Liver (tissue), 9 donors: ENCODE results near the gene PLA2G4B. TPM values are rescaled to one million over a fixed set of nuclear protein-coding genes. Genes with fewer than 3 reads are reported as not detected.

Experiments used
- DNase-seq: peaks from one replicate; pipeline ENCODE4 v3.0.0-alpha.2; 2017; ENCODE audit warnings: low spot score
- H3K27ac ChIP-seq, 2 donors: one replicate each; pipeline ENCODE4 v1.7.0; 2013; ENCODE audit warnings: inconsistent platforms in 2 of 2, low read length in 2 of 2, control low read depth in 1 of 2, low read depth in 1 of 2, mild to moderate bottlenecking in 1 of 2
- H3K27me3 ChIP-seq, 4 donors: one replicate each; pipeline versions ENCODE4 v1.6.1 to v1.7.0; 2013; ENCODE audit warnings: low read length in 3 of 4, inconsistent platforms in 1 of 4, mild to moderate bottlenecking in 1 of 4, moderate library complexity in 1 of 4; ENCODE audit not compliant: control insufficient read depth in 4 of 4, insufficient read depth in 4 of 4
- H3K36me3 ChIP-seq, 4 donors: one replicate each; pipeline versions ENCODE4 v1.6.1 to v1.7.0; 2013; ENCODE audit warnings: low read length in 3 of 4, mild to moderate bottlenecking in 3 of 4, low read depth in 1 of 4, moderate library complexity in 1 of 4; ENCODE audit not compliant: control insufficient read depth in 4 of 4, insufficient read depth in 3 of 4
- H3K4me1 ChIP-seq, 4 donors: one replicate each; pipeline versions ENCODE4 v1.6.1 to v1.7.0; 2013; ENCODE audit warnings: low read length in 3 of 4, mild to moderate bottlenecking in 3 of 4, moderate library complexity in 1 of 4; ENCODE audit not compliant: control insufficient read depth in 4 of 4, insufficient read depth in 4 of 4
- H3K4me3 ChIP-seq, 3 donors: one replicate each; pipeline versions ENCODE4 v1.6.1 to v1.7.0; 2013; ENCODE audit warnings: low read length in 3 of 3, control low read depth in 1 of 3, low read depth in 1 of 3, mild to moderate bottlenecking in 1 of 3
- H3K9ac ChIP-seq, 2 donors: one replicate each; pipeline ENCODE4 v1.7.0; 2013; ENCODE audit warnings: low read length in 2 of 2, mild to moderate bottlenecking in 2 of 2, moderate library complexity in 2 of 2, control low read depth in 1 of 2, low read depth in 1 of 2
- H3K9me3 ChIP-seq, 4 donors: one replicate each; pipeline versions ENCODE4 v1.6.1 to v1.7.0; 2013; ENCODE audit warnings: low read length in 3 of 4; ENCODE audit not compliant: control insufficient read depth in 4 of 4
- EGR1 ChIP-seq, 2 donors: IDR thresholded peaks; 2 replicates each; pipeline ENCODE4 v1.6.1; 2016 to 2018; ENCODE audit warnings: antibody characterized with exemption in 2 of 2, low read depth in 2 of 2
- FOXA1 ChIP-seq: IDR thresholded peaks from 2 replicates; pipeline ENCODE4 v1.6.1; 2016; ENCODE audit warnings: antibody characterized with exemption
- FOXA2 ChIP-seq: IDR thresholded peaks from 2 replicates; pipeline ENCODE4 v1.6.1; 2016; ENCODE audit warnings: antibody characterized with exemption
- GABPA ChIP-seq, 2 donors: IDR thresholded peaks in 1 of 2; conservative IDR thresholded peaks in 1 of 2; 2 replicates each; pipeline ENCODE4 v1.6.1; 2016; ENCODE audit warnings: antibody characterized with exemption in 2 of 2, mild to moderate bottlenecking in 1 of 2, moderate library complexity in 1 of 2
- HNF4A ChIP-seq, 2 donors: conservative IDR thresholded peaks; 2 replicates each; pipeline ENCODE4 v1.6.1; 2016; ENCODE audit warnings: antibody characterized with exemption in 2 of 2, mild to moderate bottlenecking in 2 of 2
- HNF4G ChIP-seq: IDR thresholded peaks from 2 replicates; pipeline ENCODE4 v1.6.1; 2016; ENCODE audit warnings: antibody characterized with exemption
- NR2F2 ChIP-seq: IDR thresholded peaks from 2 replicates; pipeline ENCODE4 v1.6.1; 2016; ENCODE audit warnings: antibody characterized with exemption
- RAD21 ChIP-seq, 2 donors: IDR thresholded peaks; 2 replicates each; pipeline ENCODE4 v1.6.1; 2016; ENCODE audit warnings: antibody characterized with exemption in 2 of 2, mild to moderate bottlenecking in 2 of 2
- RXRA ChIP-seq, 2 donors: IDR thresholded peaks; 2 replicates each; pipeline ENCODE4 v1.6.1; 2017 to 2018; ENCODE audit warnings: antibody characterized with exemption in 2 of 2, mild to moderate bottlenecking in 1 of 2
- SP1 ChIP-seq: IDR thresholded peaks from 2 replicates; pipeline ENCODE4 v1.6.1; 2018; ENCODE audit warnings: antibody characterized with exemption, mild to moderate bottlenecking
- TAF1 ChIP-seq: conservative IDR thresholded peaks from 2 replicates; pipeline ENCODE4 v1.6.1; 2016; ENCODE audit warnings: antibody characterized with exemption, mild to moderate bottlenecking
- YY1 ChIP-seq: IDR thresholded peaks from 2 replicates; pipeline ENCODE4 v1.6.1; 2016; ENCODE audit warnings: antibody characterized with exemption, mild to moderate bottlenecking
- WGBS: extraction: QIAGEN DNeasy Blood & Tissue Kit; methylation state at CpG from one replicate; pipeline ENCODE4 v1.1.7; 2013; 5-methylcytosine and 5-hydroxymethylcytosine counted together
- polyA plus RNA-seq, 2 donors: library from polyadenylated mRNA; stranded (reverse) in 1 of 2; unstranded in 1 of 2; fragments of 200-250 nt in 1 of 2; fragments of >200 nt in 1 of 2; fragmentation: Nextera tagmentation in 1 of 2; extraction: Ambion mirVana in 1 of 2; gene quantifications; one replicate each; pipeline versions ENCODE4 v1.2.1 to v1.2.3, GENCODE V29; 2013 to 2015
- total RNA-seq, 2 donors: library from RNA; depleted of rRNA; stranded (reverse); fragments of >200 nt; gene quantifications; one replicate each; pipeline ENCODE4 v1.2.3, GENCODE V29; 2014
- TF ChIP-seq, protein P1 (sequence below): IDR thresholded peaks from 2 replicates; pipeline ENCODE4 v1.6.1; 2016; ENCODE audit warnings: antibody characterized with exemption
- TF ChIP-seq, protein P2 (sequence below): IDR thresholded peaks from 2 replicates; pipeline ENCODE4 v1.6.1; 2016; ENCODE audit warnings: antibody characterized with exemption
- TF ChIP-seq, protein P3 (sequence below): IDR thresholded peaks from 2 replicates; pipeline ENCODE4 v1.6.1; 2016; ENCODE audit warnings: antibody characterized with exemption
- TF ChIP-seq, protein P4 (sequence below): fragments of 150-350 bp; IDR thresholded peaks from 2 replicates; pipeline ENCODE4 v1.5.1; 2017; ENCODE audit warnings: improper control_type of control experiment, low read depth, low read length; ENCODE audit not compliant: missing input control
- TF ChIP-seq, protein P5 (sequence below): IDR thresholded peaks from 2 replicates; pipeline ENCODE4 v1.6.1; 2016; ENCODE audit warnings: antibody characterized with exemption, mild to moderate bottlenecking
- donor health status: healthy.
- donor health status: healthy.
- donor health status: healthy.
- donor health status: healthy.
- donor health status: healthy.

PLA2G4B gene
- total and polyA plus RNA-seq, 4 donors = 0.33 to 3.6 (median 2.3) TPM

DNA sequence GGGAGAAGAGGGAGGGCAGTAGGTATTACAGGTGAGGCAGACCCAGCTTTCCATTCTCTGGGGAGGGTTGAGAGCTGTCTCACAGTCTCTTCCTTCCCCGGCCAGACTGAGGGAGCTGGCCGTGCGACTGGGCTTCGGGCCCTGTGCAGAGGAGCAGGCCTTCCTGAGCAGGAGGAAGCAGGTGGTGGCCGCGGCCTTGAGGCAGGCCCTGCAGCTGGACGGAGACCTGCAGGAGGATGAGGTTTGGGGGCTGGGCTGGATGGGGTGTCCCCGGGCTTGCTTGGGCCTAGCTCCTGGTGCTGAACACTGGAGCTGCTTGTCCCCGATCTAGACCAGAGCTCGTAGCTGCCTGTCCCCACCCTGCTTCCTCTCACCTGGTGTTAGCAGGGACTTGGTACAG lies 4.9 kb downstream of the PLA2G4B start:
- H3K9ac ChIP-seq = no peak overlapping the region
- H3K36me3 ChIP-seq = peaks cover 8 to 47% (median 28%) of the 10 kb centered on the region in 4 donors
- WGBS = 89% methylated on average over 10 of the region's 10 CpGs
- no peaks in the 10 kb centered on the region for H3K9me3 ChIP-seq
- H3K27ac ChIP-seq = no peak overlapping the region
- no peaks in the 10 kb centered on the region for H3K4me1 ChIP-seq
- no peak for DNase-seq
- TF ChIP-seq, protein P1, sequence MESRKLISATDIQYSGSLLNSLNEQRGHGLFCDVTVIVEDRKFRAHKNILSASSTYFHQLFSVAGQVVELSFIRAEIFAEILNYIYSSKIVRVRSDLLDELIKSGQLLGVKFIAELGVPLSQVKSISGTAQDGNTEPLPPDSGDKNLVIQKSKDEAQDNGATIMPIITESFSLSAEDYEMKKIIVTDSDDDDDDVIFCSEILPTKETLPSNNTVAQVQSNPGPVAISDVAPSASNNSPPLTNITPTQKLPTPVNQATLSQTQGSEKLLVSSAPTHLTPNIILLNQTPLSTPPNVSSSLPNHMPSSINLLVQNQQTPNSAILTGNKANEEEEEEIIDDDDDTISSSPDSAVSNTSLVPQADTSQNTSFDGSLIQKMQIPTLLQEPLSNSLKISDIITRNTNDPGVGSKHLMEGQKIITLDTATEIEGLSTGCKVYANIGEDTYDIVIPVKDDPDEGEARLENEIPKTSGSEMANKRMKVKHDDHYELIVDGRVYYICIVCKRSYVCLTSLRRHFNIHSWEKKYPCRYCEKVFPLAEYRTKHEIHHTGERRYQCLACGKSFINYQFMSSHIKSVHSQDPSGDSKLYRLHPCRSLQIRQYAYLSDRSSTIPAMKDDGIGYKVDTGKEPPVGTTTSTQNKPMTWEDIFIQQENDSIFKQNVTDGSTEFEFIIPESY = no peak
- TF ChIP-seq, protein P2, sequence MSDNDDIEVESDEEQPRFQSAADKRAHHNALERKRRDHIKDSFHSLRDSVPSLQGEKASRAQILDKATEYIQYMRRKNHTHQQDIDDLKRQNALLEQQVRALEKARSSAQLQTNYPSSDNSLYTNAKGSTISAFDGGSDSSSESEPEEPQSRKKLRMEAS = no peak
- no peak for TF ChIP-seq RXRA (IDR thresholded peaks at IDR 0.05)
- TF ChIP-seq, protein P3, sequence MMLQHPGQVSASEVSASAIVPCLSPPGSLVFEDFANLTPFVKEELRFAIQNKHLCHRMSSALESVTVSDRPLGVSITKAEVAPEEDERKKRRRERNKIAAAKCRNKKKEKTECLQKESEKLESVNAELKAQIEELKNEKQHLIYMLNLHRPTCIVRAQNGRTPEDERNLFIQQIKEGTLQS = no peak
- no peak for TF ChIP-seq HNF4A (conservative IDR thresholded peaks at IDR 0.05)
- no peak for TF ChIP-seq YY1
- TF ChIP-seq RAD21 (IDR thresholded peaks at IDR 0.05) = no peak
- TF ChIP-seq FOXA2 = no peak
- TF ChIP-seq NR2F2 = no peak
- TF ChIP-seq EGR1 (IDR thresholded peaks at IDR 0.05; ENCODE audit: low read depth in 2 of 2) = no peak
- TF ChIP-seq FOXA1 = no peak
- TF ChIP-seq HNF4G = no peak
- TF ChIP-seq, protein P4, sequence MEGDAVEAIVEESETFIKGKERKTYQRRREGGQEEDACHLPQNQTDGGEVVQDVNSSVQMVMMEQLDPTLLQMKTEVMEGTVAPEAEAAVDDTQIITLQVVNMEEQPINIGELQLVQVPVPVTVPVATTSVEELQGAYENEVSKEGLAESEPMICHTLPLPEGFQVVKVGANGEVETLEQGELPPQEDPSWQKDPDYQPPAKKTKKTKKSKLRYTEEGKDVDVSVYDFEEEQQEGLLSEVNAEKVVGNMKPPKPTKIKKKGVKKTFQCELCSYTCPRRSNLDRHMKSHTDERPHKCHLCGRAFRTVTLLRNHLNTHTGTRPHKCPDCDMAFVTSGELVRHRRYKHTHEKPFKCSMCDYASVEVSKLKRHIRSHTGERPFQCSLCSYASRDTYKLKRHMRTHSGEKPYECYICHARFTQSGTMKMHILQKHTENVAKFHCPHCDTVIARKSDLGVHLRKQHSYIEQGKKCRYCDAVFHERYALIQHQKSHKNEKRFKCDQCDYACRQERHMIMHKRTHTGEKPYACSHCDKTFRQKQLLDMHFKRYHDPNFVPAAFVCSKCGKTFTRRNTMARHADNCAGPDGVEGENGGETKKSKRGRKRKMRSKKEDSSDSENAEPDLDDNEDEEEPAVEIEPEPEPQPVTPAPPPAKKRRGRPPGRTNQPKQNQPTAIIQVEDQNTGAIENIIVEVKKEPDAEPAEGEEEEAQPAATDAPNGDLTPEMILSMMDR = no peak
- TF ChIP-seq GABPA (IDR thresholded peaks at IDR 0.05 in 1 of 2, conservative IDR thresholded peaks at IDR 0.05 in 1 of 2) = no peak
- TF ChIP-seq SP1 = no peak
- TF ChIP-seq TAF1 = no peak
- H3K27me3 ChIP-seq = no peaks in the 10 kb centered on the region
- H3K4me3 ChIP-seq = no peak overlapping the region

DNA sequence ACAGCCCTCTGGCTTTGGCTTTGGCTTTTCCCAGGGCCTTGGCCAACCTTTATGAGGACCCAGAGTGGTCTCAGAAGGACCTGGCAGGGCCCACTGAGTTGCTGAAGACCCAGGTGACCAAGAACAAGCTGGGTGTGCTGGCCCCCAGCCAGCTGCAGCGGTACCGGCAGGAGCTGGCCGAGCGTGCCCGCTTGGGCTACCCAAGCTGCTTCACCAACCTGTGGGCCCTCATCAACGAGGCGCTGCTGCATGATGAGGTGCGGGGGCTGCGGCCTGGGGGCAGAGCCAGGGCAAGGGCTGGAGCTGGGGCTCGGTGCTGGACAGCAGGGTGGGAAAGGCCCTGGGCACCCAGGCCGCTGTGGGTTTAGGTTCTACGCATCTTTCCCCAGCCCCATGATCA lies 6.2 kb downstream of the PLA2G4B start:
- TF ChIP-seq RAD21 (IDR thresholded peaks at IDR 0.05) (no peak), YY1 (no peak)
- no peaks in the 10 kb centered on the region for H3K27me3 ChIP-seq
- no peak overlapping the region for H3K4me3 ChIP-seq
- no peaks in the 10 kb centered on the region for H3K9me3 ChIP-seq
- DNase-seq = no peak
- no peak overlapping the region for H3K9ac ChIP-seq
- no peaks in the 10 kb centered on the region for H3K4me1 ChIP-seq
- peaks cover 8 to 52% (median 28%) of the 10 kb centered on the region in 4 donors for H3K36me3 ChIP-seq
- H3K27ac ChIP-seq = no peak overlapping the region
- WGBS = 94% methylated on average over 12 of the region's 12 CpGs

DNA sequence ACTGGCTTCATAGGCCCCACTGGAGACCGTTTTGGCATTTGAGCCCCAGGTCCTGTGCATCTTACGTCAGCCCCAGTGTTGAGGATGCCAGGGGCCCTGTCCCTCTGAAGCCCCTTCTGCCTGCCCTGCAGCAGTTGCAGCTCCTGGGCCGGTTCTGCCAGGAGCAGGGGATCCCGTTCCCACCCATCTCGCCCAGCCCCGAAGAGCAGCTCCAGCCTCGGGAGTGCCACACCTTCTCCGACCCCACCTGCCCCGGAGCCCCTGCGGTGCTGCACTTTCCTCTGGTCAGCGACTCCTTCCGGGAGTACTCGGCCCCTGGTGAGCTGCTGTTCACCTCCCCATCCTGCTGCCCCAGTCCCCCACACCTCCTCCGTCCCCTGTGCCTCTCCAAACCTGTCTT lies 8.6 kb downstream of the PLA2G4B start:
- Histone ChIP-seq H3K27me3 (no peaks in the 10 kb centered on the region), H3K9me3 (no peaks in the 10 kb centered on the region), H3K27ac (no peak overlapping the region), H3K36me3 (peaks cover 8 to 47% (median 23%) of the 10 kb centered on the region in 4 donors), H3K4me3 (no peak overlapping the region), H3K4me1 (no peaks in the 10 kb centered on the region), H3K9ac (no peak overlapping the region)
- WGBS = 96% methylated on average over 14 of the region's 14 CpGs
- DNase-seq = no peak
- TF ChIP-seq FOXA2 = no peak
- no peak for TF ChIP-seq TAF1
- TF ChIP-seq, protein P3 = no peak
- TF ChIP-seq, protein P5, sequence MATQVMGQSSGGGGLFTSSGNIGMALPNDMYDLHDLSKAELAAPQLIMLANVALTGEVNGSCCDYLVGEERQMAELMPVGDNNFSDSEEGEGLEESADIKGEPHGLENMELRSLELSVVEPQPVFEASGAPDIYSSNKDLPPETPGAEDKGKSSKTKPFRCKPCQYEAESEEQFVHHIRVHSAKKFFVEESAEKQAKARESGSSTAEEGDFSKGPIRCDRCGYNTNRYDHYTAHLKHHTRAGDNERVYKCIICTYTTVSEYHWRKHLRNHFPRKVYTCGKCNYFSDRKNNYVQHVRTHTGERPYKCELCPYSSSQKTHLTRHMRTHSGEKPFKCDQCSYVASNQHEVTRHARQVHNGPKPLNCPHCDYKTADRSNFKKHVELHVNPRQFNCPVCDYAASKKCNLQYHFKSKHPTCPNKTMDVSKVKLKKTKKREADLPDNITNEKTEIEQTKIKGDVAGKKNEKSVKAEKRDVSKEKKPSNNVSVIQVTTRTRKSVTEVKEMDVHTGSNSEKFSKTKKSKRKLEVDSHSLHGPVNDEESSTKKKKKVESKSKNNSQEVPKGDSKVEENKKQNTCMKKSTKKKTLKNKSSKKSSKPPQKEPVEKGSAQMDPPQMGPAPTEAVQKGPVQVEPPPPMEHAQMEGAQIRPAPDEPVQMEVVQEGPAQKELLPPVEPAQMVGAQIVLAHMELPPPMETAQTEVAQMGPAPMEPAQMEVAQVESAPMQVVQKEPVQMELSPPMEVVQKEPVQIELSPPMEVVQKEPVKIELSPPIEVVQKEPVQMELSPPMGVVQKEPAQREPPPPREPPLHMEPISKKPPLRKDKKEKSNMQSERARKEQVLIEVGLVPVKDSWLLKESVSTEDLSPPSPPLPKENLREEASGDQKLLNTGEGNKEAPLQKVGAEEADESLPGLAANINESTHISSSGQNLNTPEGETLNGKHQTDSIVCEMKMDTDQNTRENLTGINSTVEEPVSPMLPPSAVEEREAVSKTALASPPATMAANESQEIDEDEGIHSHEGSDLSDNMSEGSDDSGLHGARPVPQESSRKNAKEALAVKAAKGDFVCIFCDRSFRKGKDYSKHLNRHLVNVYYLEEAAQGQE = no peak
